Glomerular visceral epithelial cell (primary cell): ENCODE results near the gene HRG.

ENCODE experiments used
- DNase-seq: peaks from one replicate; pipeline ENCODE4 v3.0.0-alpha.2; 2016; ENCODE audit errors: extremely low spot score

HRG gene

DNA sequence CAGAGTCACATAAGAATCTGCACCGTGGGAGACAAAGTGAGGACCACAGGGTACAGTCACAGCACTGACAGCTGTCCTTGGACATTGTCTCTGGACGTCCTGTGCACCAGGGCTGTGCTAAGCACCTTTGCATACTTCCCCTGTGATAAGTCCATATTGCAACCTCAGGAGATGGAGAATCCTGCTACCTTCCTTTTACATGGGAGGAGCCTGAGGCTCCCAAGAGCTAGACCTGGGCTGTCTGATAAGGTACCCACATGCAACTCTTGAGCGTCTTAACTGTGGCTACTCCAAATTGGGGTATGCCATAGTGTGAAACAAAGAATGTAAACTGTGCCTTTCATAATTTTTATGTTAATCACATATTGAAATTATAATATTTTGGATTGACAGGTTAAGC, 28.1 kb upstream of the HRG start:
- no peak for DNase-seq

DNA sequence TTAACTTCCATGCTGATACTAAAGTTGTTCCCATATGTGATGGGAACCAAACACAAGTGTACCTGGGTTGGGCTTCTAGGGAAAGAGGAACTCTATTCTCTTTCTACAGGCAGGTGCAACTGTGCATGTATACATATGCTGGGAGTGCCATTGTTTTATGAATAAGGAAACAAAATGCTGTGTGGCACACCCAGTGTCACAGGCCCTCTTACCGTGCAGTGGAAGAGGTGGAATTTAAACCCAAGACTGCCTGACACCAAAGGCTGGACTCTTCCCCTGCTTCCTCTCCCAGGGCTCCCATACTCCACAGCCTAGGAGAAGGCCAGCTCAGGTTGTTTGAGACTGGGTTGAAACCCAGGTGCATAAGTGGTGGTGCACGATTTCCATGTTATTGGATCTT, 27.6 kb upstream of the HRG start:
- no peak for DNase-seq

DNA sequence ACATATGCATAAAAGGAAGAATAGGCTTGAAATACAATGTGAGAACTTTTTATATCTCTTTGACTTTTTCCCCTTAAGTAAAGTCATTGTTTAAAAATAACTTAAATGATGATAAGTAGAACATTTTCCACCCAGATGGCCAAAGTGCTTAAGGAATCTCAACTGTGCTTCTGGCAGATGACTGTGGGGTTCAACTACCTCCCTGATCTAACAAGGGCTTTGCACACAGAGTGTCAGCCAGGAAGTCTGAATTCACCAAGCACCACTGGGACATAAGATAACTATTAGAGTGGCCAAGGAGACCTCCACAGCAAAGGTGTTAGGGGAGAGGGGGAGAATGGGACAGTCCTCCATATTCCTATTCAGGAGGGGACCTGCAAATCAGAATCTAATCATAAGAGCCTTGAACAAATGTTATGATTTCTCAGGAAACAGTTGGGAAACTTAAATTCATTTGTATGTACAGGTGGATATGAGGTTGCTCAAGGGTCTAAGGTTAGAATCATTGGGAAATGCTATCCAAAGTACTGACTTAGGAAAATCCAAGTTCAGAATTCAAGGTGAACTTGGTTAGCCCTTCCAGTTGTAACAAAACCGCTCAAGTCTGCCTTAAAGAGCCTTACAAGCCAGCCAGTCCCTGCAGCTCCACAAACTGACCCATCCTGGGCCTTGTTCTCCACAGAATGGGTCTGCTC, 25.9 kb upstream of the HRG start, which contains the start of gene FETUB:
Gene FETUB, plus strand, starts transcription at position 622 of the 695 bp plus-strand sequence. Its CDS starts 62 bp downstream, at position 684.
- DNase-seq: no peak

GRCh38 chr3:186640473-186640818, 25.4 kb upstream of the HRG start:
- no peak for DNase-seq

DNA sequence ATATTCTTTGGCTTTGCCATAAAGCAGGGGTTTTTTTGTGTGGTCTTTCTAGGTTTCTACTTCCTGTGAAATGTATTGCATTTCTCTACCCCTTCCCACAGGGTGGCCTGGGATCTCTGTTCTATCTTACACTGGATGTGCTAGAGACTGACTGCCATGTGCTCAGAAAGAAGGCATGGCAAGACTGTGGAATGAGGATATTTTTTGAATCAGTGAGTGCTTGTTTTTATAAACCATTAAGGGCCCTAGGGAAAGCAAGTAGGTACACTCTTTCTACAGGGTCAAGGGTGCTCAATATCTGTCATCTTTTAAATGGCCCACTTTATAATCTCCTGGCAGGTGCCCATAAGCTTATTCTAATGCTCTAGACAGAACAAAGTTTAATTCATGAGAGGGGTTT, 24.9 kb upstream of the HRG start:
- no peak for DNase-seq

- no peak for DNase-seq
Measured at GRCh38 chr3:186642014-186642413, 23.8 kb upstream of the HRG start.

DNA sequence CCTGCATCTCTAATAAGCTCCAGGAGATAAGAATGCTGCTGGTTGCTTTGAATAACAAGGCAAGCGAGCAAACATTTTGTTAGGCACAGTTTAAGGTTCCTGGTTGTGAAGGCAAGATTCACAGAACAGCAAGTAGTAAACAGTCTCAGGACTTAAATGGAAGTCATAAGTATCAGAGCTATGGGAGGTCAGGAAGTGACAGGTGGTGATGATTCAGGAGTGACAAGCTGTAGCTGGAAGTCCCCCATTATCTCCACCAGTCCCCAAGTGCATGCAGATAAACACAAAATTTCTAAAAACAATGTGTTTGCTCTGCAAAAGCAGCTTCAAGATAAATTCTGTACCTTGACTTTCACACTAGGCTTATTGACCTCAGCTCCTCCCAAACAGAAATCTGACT, 22.3 kb upstream of the HRG start:
- DNase-seq: no peak

DNA sequence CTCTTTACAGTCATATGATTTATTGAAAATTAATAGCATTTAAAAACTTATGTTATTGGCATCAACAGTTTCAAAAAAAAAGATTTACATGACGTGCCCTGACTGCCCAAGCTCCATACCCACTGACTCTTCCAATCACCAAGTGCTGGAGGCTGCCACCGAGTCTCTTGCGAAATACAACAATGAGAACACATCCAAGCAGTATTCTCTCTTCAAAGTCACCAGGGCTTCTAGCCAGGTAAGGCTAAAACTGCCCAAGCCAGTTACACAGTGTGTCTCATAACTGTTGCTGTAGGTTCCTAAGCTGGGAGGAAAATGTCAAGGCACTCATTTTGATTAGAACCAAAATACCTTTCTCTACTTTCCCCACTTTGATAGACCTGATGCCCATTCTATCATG, 21.1 kb upstream of the HRG start:
- no peak for DNase-seq

- DNase-seq: no peak
Measured at GRCh38 chr3:186646106-186646505, 19.7 kb upstream of the HRG start.

GRCh38 chr3:186646841-186647240, 19.0 kb upstream of the HRG start:
- DNase-seq: no peak

- DNase-seq: no peak
Measured at GRCh38 chr3:186648851-186649250, 17.0 kb upstream of the HRG start.

DNA sequence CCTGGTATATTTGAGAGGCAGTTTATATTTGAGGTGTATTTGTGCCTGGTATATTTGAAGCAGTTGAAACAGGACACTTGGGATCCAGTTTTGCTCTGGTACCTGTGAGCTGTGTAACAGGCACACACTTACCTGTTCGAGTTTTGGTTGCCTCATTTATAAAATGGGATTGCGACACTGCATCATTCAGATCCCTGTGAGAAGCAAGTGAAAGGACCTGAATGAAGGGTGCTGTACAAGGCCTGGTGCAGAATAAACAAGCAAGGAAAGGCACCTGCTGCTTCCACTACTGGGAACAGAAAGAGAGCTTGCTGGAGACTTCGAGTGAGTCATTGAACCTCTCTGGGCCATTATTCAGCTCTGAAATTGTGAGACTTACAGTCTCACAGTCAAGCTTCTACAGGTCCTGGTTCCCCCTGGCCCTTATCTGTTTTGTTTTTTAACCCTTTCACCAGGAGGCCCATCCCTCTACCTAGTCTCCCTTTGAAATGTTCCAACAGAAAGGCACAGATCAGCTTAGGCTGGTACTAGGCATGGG, 14.1 kb upstream of the HRG start:
- DNase-seq: no peak

GRCh38 chr3:186653080-186653707, 12.6 kb upstream of the HRG start:
- no peak for DNase-seq

DNA sequence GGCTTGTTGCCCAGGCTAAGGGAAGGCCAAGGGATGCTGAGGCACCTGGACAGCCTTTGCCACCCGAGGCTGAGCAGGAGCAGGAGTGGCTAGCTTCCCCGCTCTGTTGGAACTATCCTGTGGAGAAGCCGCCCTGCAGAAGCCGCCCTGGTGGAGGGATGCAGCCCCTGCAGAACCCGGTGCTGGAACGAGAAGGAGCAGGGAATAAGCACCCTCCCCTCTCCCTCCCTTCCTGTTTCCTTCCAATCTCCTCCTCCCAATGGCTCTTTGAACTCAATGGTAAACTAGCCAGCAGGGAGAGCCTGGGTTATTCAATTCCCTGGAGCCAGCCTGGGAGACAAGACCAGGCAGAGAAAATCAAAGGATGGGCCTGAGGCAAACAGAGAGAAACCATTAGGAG, 11.8 kb upstream of the HRG start:
- no peak for DNase-seq

DNA sequence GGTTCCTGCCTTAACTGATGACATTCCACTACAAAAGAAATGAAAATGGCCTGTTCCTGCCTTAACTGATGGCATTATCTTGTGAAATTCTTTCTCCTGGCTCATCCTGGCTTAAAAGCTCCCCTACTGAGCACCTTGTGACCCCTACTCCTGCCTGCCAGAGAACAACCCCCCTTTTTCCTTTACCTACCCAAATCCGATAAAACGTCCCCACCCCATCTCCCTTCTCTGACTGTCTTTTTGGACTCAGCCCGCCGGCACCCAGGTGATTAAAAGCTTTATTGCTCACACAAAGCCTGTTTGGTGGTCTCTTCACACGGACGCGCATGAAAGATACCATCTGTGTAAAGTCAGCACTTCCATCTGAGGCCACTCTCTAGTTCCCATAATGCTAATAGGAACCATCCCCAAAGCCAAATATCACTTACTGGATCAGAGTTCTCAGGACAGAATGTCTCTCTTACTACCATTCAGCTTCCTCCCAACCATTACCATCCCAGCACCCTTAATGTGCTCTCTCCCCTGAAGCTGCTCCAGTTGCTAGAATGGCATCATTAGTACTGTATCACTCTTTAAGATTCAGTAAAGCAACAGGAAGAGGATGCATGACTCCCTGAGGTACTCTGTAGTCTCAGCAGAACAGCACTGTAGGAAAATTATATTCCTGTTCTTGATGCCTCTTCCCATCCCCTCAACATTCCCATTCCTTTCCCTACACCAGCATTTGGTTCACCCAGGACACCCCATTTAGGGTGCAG, 2.3 kb upstream of the HRG start:
- DNase-seq: no peak

- DNase-seq: no peak
Measured at GRCh38 chr3:186664119-186664495, 1.7 kb upstream of the HRG start.

DNA sequence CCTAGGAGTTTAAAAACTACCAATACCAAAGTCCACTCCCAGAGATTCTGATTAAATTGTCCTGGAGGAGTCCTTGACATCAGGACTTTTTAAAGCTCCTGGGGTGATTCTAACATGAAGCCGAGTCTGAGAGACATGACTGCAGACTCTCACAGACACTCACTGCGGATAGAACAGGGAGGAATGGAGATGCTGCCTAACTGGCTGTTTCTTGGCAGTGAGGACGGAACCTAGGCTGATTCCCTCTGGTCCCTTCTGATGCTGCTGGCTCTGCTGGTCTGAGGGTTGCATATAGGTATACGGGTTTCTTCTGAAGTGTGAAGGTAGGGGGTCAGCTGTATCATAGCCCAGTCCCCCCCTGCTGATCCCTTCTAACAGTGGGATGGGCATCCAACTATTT, 1.3 kb upstream of the HRG start:
- no peak for DNase-seq

- no peak for DNase-seq
Measured at GRCh38 chr3:186668426-186668825, 2.6 kb downstream of the HRG start.

GRCh38 chr3:186669378-186670084, 3.7 kb downstream of the HRG start:
- DNase-seq: no peak

DNA sequence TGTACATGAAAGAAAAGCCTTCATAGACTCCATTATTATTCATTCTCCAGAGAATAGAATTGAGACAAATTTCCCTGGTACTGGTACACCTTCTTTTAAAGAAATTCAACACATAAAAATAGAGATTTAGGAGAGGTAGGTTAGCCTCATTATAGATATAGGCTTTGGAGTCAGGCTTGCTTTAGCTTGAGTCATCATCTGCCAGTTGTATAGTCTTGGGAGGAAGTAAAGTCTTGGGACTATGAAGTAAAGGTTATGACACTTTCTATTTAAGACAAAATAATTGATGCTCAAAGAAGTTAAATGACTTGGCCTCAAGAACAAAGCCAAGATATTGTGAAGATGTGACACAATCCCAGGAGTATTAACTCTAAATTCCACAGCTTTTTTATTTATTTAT, 4.3 kb downstream of the HRG start:
- no peak for DNase-seq

- no peak for DNase-seq
Measured at GRCh38 chr3:186671051-186671450, 5.2 kb downstream of the HRG start.

DNA sequence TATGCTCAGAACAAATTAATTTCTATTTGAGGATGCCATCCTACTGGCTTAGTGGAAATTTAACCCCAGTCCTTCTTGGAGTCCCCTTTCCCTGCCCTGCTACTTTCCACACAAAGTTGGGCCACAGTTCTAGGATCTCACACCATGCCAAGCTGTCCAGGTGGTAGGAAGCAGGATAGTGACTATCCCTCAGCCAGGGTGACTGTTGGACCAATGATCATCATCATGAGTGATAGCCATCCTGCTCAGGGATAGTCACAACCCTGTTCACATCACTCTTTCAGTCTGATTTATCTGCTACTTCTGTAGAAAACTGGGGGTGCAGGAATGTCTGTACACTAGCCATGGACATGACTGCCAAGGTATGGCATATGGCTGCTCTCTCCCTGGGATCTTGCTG, 12.8 kb downstream of the HRG start:
- DNase-seq: no peak
